Transverse colon (tissue), 4 donors: ENCODE data around the gene C10orf143.

Source experiments
- EP300 ChIP-seq: sonication (generic); formaldehyde crosslinking; IDR thresholded peaks from one replicate; pipeline ENCODE4 v1.6.1; 2017; ENCODE audit warnings: antibody characterized with exemption, low read depth
- POLR2A ChIP-seq: fragments of 450-650 bp; IDR thresholded peaks from one replicate; pipeline ENCODE4 v1.6.1; 2016; ENCODE audit warnings: antibody characterized with exemption, mild to moderate bottlenecking, moderate library complexity
- POLR2AphosphoS5 ChIP-seq, 3 donors: sonication (generic); formaldehyde crosslinking; IDR thresholded peaks; one replicate each; pipeline ENCODE4 v1.6.1; 2016; ENCODE audit warnings: antibody characterized with exemption in 3 of 3
- TF ChIP-seq, protein P1 (sequence below), 5 experiments: fragments of 200-600 bp in 3 of 5; fragments of 450-650 bp in 2 of 5; sonication (generic) in 3 of 5; IDR thresholded peaks; 1 replicate in 2 of 5; 2 replicates in 3 of 5; pipeline ENCODE4 v1.5.1; 2016 to 2017; ENCODE audit warnings: antibody characterized with exemption in 5 of 5, inconsistent platforms in 3 of 5, mild to moderate bottlenecking in 2 of 5, moderate library complexity in 1 of 5

DNA sequence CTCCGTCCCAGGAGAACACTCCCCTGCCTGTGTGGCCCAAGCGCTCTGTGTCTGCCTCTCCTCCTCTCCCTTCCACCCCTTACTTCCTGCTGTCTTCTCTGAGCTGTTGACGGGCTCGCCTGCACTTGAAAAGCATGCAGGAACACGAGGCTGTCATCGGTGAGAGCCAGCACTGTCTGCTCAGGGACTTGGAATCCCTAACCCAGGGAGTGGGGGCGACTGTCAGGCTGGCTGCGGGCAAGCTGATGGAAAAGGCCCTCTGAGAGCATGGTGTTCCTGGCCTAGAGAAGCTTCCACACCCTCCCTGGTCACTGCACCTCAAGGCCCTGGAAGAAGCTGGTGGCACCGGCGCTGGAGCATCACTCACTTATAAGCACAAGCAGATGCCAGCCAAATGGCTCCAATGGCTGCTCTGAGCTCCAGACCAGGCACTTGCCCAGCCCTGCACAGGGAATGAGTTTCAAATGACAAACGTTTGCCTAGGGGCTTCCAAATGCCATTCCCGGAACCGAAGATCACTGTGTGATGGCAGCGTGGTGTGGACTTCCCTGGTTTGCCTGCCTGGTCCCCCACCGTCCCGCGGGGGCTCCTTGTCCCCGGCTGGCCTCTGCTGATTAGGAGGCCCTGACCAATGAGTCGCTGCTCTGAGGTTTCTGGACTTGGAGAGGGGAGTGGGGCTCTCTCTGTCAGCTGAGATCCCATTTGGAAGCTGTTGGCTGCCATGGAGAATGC, 89.8 kb downstream of the C10orf143 start:
- TF ChIP-seq POLR2A (no peak), EP300 (no peak), POLR2AphosphoS5 (IDR thresholded peaks at IDR 0.05) (no peak)
- TF ChIP-seq, protein P1, sequence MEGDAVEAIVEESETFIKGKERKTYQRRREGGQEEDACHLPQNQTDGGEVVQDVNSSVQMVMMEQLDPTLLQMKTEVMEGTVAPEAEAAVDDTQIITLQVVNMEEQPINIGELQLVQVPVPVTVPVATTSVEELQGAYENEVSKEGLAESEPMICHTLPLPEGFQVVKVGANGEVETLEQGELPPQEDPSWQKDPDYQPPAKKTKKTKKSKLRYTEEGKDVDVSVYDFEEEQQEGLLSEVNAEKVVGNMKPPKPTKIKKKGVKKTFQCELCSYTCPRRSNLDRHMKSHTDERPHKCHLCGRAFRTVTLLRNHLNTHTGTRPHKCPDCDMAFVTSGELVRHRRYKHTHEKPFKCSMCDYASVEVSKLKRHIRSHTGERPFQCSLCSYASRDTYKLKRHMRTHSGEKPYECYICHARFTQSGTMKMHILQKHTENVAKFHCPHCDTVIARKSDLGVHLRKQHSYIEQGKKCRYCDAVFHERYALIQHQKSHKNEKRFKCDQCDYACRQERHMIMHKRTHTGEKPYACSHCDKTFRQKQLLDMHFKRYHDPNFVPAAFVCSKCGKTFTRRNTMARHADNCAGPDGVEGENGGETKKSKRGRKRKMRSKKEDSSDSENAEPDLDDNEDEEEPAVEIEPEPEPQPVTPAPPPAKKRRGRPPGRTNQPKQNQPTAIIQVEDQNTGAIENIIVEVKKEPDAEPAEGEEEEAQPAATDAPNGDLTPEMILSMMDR (IDR thresholded peaks at IDR 0.05) = no peak
